Endodermal cell (in vitro differentiated cells): ENCODE measurements around the gene ODF2L. TPM values are rescaled to one million over a fixed set of nuclear protein-coding genes. Genes with fewer than 3 reads are reported as not detected.

Source experiments
- DNase-seq: peaks from one replicate; pipeline ENCODE4 v3.0.0-alpha.2; 2017
- H3K27ac ChIP-seq: 2 replicates; pipeline ENCODE4 v1.5.1; 2013; ENCODE audit warnings: mild to moderate bottlenecking, low read depth, low read length, moderate library complexity
- H3K27me3 ChIP-seq: 2 replicates; pipeline ENCODE4 v1.6.1; 2013; ENCODE audit warnings: mild to moderate bottlenecking, low read length, moderate library complexity; ENCODE audit not compliant: insufficient read depth, control insufficient read depth, poor library complexity, severe bottlenecking
- H3K36me3 ChIP-seq: 2 replicates; pipeline ENCODE4 v1.7.0; 2013; ENCODE audit warnings: mild to moderate bottlenecking, low read length, moderate library complexity; ENCODE audit not compliant: control insufficient read depth, insufficient read depth
- H3K4me1 ChIP-seq: one replicate; pipeline ENCODE4 v1.7.0; 2013; ENCODE audit warnings: low read length; ENCODE audit not compliant: control insufficient read depth, insufficient read depth
- H3K4me3 ChIP-seq: 2 replicates; pipeline ENCODE4 v1.5.1; 2013; ENCODE audit warnings: mild to moderate bottlenecking, low read length, moderate library complexity
- H3K9ac ChIP-seq: 2 replicates; pipeline ENCODE4 v1.6.1; 2013; ENCODE audit warnings: mild to moderate bottlenecking, low read length, moderate library complexity; ENCODE audit not compliant: poor library complexity, severe bottlenecking; ENCODE audit errors: extremely low read depth
- H3K9me3 ChIP-seq: 2 replicates; pipeline ENCODE4 v1.6.1; 2013; ENCODE audit warnings: mild to moderate bottlenecking, low read length, moderate library complexity; ENCODE audit not compliant: control insufficient read depth
- H3K27ac Mint-ChIP-seq: 2 replicates; pipeline ENCODE4 v1.8.0; 2020; ENCODE audit warnings: mixed read lengths
- H3K27me3 Mint-ChIP-seq: 2 replicates; pipeline ENCODE4 v1.8.0; 2021; ENCODE audit warnings: mild to moderate bottlenecking, mixed read lengths; ENCODE audit not compliant: insufficient read depth
- H3K36me3 Mint-ChIP-seq: 2 replicates; pipeline ENCODE4 v1.8.0; 2020; ENCODE audit warnings: low read depth, mixed read lengths
- H3K4me1 Mint-ChIP-seq: 2 replicates; pipeline ENCODE4 v1.8.0; 2020; ENCODE audit warnings: mixed read lengths
- H3K4me3 Mint-ChIP-seq: 2 replicates; pipeline ENCODE4 v1.8.0; 2020; ENCODE audit warnings: mild to moderate bottlenecking, moderate library complexity, mixed read lengths
- H3K9me3 Mint-ChIP-seq: 2 replicates; pipeline ENCODE4 v1.8.0; 2020; ENCODE audit warnings: mild to moderate bottlenecking, mixed read lengths
- CTCF ChIP-seq: fragments of 200-600 bp; sonication (generic); conservative IDR thresholded peaks from 2 replicates; pipeline ENCODE4 v1.5.0; 2021; ENCODE audit warnings: antibody characterized with exemption, mild to moderate bottlenecking
- WGBS, 2 experiments: methylation state at CpG; one replicate each; pipeline versions ENCODE4 v1.1.5 to v1.1.7; 2013; ENCODE audit warnings: missing lambda C conversion rate in 2 of 2, mixed read lengths in 1 of 2; ENCODE audit not compliant: insufficient coverage in 1 of 2, insufficient read length in 1 of 2; 5-methylcytosine and 5-hydroxymethylcytosine counted together
- total RNA-seq, 2 donors: library from RNA; stranded (reverse); fragmentation: NEBNext Ultra II Directional in 1 of 2; extraction: Animal tissue kit (Norgen Biotek cat#: 25700) in 1 of 2; gene quantifications; 2 replicates in 1 of 2; 3 replicates in 1 of 2; pipeline ENCODE4 v1.2.1, GENCODE V29; 2021

The ODF2L gene
- total RNA-seq, 2 donors from 2014 or later = 77.6 to 84.1 TPM

- H3K4me1 ChIP-seq = no peaks in the 10 kb centered on the region
- Mint-ChIP-seq H3K4me3 (no peak overlapping the region), H3K9me3 (no peaks in the 10 kb centered on the region), H3K27me3 (peaks cover 30% of the 10 kb centered on the region), H3K27ac (no peak overlapping the region), H3K4me1 (no peaks in the 10 kb centered on the region), H3K36me3 (no peaks in the 10 kb centered on the region)
- H3K9ac ChIP-seq = no peak overlapping the region
- peaks cover 56% of the 10 kb centered on the region for H3K27me3 ChIP-seq
- no peaks in the 10 kb centered on the region for H3K9me3 ChIP-seq
- no peak for TF ChIP-seq CTCF
- no peak for DNase-seq
- H3K4me3 ChIP-seq = no peak overlapping the region
- no peaks in the 10 kb centered on the region for H3K36me3 ChIP-seq
- no peak overlapping the region for H3K27ac ChIP-seq
Observed at GRCh38 chr1:86434059-86434458, 37.9 kb upstream of the ODF2L start.

- H3K27ac ChIP-seq = no peak overlapping the region
- no peaks in the 10 kb centered on the region for H3K9me3 ChIP-seq
- no peak for DNase-seq
- H3K9me3 Mint-ChIP-seq = no peaks in the 10 kb centered on the region
- no peaks in the 10 kb centered on the region for H3K36me3 ChIP-seq
- peaks cover 16% of the 10 kb centered on the region for H3K27me3 Mint-ChIP-seq
- no peak overlapping the region for H3K27ac Mint-ChIP-seq
- H3K4me3 ChIP-seq = no peak overlapping the region
- H3K27me3 ChIP-seq = peaks cover 34% of the 10 kb centered on the region
- H3K4me1 ChIP-seq = no peaks in the 10 kb centered on the region
- H3K4me1 Mint-ChIP-seq = no peaks in the 10 kb centered on the region
- H3K9ac ChIP-seq = no peak overlapping the region
- no peak for TF ChIP-seq CTCF
- no peak overlapping the region for H3K4me3 Mint-ChIP-seq
- no peaks in the 10 kb centered on the region for H3K36me3 Mint-ChIP-seq
Observed at GRCh38 chr1:86430376-86430775, 34.3 kb upstream of the ODF2L start.

- Histone ChIP-seq H3K4me1 (no peaks in the 10 kb centered on the region), H3K36me3 (no peaks in the 10 kb centered on the region), H3K27me3 (peaks cover 34% of the 10 kb centered on the region), H3K9ac (no peak overlapping the region), H3K27ac (no peak overlapping the region), H3K4me3 (no peak overlapping the region), H3K9me3 (no peaks in the 10 kb centered on the region)
- 75 to 85% methylated on average over 1 to 3 of the region's 3 CpGs for WGBS, 2 experiments
- TF ChIP-seq CTCF = no peak
- DNase-seq = no peak
- H3K27ac Mint-ChIP-seq = no peak overlapping the region
- no peak overlapping the region for H3K4me3 Mint-ChIP-seq
- no peaks in the 10 kb centered on the region for H3K36me3 Mint-ChIP-seq
- H3K9me3 Mint-ChIP-seq = no peaks in the 10 kb centered on the region
- H3K4me1 Mint-ChIP-seq = no peaks in the 10 kb centered on the region
- H3K27me3 Mint-ChIP-seq = peaks cover 15% of the 10 kb centered on the region
Observed at GRCh38 chr1:86429835-86430234, 33.7 kb upstream of the ODF2L start.
